Measurements from ENCODE around the gene PCBP3.
"Not testable (repeated sequence)": the region's sequence is repeated elsewhere in the genome, so short reads cannot be mapped to it uniquely, and the experiment has no call there.

Gene PCBP3

DNA sequence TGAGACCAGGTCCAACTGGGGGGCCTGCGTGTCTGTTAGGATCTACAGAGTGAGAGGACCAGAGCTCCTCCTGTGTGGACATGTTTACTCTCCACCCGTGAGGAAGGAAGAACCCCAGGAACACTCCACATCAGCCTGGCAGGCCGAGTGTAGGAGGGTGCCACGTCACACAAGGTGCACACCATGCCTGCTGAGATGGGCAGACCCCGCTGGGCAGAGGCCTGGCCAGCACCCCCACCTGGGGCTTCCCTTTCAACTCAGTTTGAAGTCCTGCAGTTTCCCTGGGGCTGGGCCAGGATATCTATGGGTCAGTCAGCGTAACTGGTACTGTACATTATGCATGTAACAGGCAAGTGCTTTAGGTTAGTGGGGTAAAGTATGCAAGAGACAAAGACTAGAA lies 30.1 kb upstream of the PCBP3 start:
- DNase-seq (ENCODE audit: low read depth, low spot score), result no peak

DNA sequence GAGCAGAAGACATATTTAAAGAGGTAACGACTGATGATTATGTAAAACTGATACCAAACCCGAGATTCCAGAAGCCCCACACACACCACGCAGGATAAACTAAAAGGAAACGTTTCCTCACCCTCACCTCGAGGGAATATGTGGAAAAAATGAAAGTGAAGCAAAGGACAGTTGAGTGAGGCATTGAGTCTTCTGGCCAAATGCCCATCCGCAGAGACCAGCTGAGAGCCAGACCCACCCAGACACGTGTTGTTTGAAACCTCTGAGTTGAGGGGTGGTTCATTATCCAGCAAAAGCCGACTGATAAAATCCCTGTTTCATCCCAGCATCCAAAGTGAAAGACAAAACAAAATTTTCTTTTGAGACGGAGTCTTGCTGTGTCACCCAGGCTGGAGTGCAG lies 29.6 kb upstream of the PCBP3 start:
- no peak for DNase-seq (ENCODE audit: low read depth, low spot score)

DNA sequence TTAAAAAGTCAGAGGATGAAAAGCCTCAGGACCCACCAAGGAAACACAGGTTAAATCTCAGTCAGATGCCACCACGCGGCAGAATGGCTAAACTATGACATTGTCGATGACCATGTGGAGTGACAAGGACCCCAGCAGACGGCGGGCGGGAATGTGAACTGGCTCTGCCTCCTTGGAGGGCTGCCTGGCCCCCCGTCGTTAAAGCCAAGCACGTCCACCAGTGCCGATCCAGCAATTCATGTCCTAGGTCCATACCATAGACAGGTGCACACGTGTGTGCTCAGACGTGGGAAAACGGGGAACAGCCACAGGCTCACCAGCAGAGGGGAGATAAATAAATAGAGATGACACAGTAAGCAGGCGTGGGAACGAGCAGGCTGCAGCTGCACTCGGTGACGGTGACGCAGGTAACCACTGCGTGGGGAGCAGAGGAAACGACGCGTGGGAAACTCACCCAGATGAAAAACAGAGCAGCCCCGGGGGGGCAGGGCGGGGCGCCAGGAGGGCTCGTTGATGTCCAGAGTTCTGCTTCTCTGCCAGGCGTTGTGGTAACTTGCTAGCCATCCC lies 28.3 kb upstream of the PCBP3 start:
- DNase-seq (ENCODE audit: low read depth, low spot score), result peak; percentile 74

DNA sequence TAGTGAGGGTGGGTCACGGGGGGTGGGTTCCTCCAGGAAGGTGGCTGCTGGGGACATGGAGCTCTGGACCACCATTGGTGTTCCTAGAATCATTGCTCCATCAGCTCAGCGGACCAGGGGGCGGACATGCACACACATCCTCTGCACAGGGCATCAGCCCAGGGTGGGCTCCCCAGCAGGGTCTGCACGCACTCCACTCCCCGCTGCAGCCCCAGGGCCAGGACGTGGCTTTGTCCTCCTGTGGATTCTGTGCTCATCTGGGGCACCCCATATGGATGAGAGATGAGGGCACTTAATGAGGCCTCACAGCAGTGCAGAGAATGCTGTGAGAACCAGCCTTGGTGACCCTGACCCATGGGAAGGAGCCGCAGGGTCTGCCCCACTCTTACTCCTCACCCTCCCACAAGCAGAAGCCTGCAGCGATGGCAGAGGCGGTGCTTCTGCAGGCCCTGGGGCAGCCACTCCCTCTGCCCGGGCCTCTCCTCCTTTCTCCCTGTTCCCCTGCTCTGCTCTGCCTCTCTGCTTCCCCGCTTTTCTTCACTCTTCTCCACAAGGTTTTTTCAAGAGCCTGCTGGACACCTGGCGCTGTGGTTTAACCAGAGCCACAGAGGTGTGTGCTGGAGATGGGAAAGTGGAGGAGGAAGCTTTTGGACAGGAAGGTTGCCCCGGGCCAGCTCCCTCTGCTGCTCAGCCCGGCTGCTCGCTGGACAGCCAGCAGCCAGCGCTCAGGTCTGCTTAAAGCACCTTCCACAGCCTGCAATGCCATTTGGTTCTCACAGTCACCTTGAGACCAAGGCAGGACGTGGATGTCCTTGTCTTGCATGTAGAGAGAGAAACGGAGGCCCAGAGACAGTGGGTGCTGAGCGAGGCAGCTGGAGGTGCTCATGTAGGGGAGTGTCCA lies 26.3 kb upstream of the PCBP3 start:
- no peak for DNase-seq (ENCODE audit: low read depth, low spot score)

DNA sequence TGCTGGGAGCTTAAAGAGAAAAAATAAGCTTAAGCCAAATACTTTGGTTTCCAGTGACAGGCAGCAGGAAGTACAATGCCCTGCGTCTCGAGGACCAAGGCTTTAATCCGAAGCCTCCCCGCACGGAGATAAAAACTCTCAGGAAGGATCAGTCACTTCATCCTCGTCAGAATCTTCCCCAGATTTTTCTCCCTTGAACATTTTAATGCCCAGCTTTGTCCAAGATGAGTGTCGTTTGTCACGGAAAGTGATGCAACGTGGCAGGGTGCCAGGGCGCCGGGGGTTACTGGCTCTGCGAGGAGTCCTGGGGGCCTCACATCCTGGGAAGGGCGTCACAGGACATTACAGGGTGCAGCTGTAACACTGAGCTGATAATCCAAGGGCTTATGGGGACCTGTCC lies 25.2 kb upstream of the PCBP3 start:
- no peak for DNase-seq (ENCODE audit: low read depth, low spot score)

DNA sequence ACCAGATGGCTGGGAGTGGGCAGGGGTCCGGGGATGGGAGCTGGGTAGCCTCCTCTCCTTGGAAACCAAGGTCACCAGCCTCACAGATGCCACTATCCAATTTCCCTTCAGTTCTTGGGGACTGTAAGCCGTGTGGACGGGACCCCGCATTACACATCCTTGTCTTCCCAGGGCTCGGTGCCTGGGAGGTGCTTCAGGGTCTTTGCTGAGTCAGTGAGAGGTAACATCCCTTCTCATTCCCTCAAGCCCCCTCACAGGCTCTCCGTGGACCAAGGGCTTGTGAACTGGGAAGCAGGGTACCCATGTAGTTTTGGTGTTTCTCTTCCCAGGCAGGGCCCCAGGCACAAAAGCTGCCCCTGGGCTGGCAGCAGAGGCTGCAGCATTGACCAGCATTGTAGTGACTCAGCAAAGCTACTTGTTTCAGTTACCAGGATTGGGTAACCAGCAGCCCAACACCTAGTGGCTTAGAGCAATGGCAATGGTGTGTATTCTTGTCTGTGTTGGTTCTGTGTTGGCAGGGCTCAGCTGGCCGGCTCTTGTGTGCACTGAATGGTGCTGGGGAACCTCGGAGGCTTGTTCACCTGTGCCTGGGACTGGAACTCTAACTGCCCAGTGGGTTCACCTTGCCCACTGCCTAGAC lies 24.6 kb upstream of the PCBP3 start:
- no peak for DNase-seq (ENCODE audit: low read depth, low spot score)

DNA sequence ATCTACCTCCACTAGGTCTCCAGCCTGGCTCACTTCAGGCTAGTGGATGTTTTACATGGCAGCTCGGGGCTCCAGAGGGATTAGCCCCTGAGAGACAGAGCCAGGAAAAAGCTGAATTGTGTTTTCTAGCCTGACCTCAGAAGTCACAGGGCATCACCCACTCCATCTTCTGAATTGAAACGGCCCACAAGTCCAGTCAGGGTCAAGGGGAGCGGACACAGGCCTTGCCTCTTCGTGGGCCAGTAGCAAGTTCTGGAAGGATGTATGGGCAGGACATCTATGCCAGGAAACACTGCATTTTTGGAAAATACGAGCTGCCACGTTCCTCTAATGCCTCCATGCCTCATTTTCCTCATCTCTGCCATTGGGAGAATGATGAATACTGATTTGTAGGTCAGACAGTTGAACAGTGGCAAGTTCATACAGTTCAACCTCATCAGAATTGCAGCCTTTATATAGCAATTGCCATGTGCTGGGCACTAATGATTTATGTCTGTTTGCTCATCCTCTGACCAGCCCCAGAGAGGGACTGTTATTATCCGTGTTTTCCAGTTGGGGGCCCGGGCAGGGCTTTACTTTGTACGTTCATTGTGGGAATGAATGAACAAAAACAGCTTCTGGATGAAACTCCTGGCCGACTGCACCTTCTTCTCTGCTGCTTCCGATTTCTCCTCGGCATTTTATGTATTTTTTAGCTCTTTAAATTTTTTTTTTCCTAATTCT lies 23.2 kb upstream of the PCBP3 start:
- DNase-seq (ENCODE audit: low read depth, low spot score), result no peak

DNA sequence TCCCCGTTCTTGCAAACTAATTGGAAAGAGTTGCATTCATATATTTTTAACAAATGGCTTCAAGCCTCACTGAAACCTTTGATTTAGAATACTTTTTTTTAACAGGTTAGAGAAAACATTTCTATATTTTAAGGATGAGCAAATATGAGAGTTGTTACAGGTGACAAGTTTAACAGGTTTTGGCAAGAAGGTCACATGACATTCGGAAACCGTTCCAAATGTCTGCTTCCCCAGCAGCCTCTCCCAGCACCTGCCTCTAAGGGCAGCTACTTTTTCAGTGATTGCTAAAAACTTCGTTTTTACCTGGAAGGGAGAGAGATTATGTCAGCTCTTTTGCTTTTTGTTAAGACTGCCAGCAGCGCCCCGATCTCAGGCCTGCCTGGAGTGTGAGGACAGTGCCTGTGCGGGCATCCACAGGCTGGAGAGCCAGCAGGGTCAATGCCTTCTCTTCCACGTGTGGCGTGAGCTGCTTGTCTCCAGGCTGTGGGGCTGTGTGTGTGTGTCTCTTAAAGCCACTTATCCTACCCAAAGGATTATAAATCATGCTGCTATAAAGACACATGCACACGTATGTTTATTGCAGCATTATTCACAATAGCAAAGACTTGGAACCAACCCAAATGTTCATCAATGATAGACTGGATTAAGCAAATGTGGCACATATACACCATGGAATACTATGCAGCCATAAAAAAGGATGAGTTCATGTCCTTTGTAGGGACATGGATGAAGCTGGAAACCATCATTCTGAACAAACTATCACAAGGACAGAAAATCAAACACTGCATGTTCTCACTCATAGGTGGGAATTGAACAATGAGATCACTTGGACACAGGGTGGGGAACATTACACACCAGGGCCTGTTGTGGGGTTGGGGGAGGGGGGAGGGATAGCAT lies 21.8 kb upstream of the PCBP3 start:
- DNase-seq (ENCODE audit: low read depth, low spot score), result not testable (repeated sequence)

DNA sequence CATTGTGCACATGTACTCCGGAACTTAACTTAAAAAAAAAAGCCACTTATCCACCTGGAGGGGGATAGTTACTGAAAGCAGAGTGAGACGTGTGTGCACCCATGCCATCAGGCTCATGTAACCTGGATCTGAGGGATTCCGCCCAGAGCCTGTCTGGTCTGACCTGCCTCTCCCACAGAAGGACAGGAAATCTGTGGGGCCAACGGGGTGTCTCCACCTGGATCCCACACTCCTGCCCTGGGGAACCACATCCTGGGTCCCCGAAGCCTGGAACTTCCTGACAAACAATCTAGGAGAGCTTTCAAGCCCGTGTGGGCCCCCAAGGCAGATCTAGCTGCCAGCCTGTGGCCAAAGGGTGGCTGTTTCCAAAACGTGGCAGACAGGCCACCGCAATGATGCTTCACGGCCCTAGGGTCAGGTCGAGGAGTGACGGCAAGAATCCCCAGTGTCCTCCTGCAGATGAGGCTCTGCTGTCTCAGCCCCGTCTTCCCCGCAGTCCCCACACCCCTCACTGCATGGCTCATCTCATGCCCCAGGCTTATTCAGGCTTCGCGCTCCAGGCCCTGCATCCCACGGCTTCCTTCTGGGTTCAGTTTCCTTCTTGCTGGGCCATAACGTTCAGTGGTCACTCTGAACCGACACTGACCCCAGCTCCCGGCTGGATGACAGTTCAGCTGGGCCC lies 21.0 kb upstream of the PCBP3 start:
- no peak for DNase-seq (ENCODE audit: low read depth, low spot score)

DNA sequence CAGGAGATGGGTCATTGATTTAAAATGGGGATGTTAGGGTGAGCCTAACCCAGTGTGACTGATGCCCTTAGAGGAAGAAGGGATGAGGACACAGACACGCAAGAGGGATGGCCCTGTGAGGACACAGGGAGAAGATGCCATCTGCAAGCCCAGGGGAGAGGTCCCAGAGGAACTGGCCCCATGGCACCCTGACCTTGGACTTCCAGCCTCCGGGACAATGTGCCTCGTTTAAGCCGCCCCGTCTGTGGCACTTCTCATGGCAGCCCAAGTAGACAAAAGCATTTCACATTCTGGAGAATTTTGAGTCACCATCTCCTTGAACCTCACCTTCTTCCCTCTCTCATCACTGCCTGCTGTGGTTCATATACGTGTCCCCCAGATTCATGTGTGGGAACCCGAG lies 20.1 kb upstream of the PCBP3 start:
- no peak for DNase-seq (ENCODE audit: low read depth, low spot score)

DNA sequence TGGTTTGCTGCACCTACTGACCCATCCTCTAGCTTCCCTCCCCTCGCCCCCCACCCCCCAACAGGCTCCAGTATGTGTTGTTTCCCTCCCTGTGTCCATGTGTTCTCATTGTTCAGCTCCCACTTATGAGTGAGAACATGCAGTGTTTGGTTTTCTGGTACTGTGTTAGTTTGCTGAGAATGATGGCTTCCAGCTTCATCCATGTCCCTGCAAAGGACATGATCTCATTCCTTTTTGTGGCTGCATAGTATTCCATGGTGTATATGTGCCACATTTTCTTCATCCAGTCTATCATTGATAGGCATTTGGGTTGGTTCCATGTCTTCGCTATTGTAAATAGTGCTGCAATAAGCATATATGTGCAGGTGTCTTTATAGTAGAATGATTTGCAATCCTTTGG lies 17.4 kb upstream of the PCBP3 start:
- not testable (repeated sequence) for DNase-seq (ENCODE audit: low read depth, low spot score)

DNA sequence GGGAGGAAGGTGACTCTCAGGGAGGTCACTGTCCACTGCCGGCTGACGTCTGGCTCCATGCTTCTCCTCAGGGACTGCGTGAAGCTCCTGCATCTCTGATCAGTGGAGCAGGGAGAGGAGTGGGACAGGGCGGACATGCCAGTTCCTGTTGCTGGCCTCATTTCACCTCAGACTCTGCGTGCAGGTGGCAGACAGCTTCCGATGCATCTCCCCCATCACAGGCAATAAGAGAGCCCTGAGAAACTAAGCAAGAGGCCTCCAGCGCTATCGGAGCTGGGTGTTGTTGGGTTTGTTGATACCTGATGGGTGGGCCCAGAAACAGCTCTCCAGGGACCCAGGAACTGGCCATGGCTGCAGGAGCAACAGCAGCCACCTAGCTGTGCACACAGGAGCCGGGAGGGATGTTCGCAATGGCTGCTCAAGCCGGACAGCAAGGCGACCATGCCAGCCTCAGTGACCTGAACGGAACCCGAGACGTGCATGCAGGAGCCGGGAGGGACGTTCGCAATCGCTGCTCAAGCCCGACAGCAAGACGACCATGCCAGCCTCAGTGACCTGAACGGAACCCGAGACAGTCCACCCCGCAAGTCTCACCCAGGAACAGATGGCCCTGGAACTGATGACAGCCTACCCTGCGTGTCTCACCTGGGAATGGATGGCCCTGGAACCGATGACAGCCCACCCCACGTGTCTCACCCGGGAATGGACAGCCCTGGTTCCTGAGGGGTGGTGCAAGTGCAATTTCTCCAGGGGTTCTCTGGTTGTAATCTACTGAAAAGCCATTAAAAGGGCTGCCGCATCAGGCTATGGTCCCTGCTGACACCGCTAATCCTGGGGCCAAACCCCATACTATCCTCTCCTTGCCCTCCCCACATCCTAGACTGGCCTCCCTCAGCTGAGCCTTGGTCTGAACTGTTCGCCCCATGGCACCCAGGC lies 14.2 kb upstream of the PCBP3 start:
- no peak for DNase-seq (ENCODE audit: low read depth, low spot score)

DNA sequence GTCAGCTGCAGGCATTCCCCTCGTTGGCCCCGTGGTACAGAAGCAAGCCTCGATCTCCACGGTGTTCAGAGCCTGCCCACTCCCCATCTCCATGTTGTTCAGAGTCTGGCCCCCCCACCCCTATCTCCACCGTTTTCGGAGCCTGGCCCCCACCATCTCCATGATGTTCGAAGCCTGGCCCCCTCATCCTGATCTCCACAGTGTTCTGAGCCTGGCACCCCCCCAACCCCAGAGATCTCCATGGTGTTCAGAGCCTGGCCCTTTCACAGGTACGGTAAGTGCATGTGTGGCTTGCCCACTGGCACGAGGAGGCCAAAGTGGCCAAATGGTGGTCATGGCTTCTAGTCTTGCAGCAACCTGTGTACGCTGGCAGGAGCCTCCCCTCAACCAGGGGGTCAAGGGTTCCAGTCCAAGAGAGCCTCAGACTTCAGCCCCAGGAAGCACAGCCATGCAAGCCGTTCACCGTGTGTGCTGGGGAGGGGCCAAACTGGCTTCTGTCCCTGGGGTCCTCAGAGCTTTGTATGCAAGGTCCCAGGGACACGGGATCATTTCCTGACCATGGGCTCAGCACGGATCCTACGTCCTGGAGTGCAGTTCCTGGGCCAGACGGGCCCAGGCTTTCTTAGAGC lies 13.3 kb upstream of the PCBP3 start:
- no peak for DNase-seq (ENCODE audit: low read depth, low spot score)

DNA sequence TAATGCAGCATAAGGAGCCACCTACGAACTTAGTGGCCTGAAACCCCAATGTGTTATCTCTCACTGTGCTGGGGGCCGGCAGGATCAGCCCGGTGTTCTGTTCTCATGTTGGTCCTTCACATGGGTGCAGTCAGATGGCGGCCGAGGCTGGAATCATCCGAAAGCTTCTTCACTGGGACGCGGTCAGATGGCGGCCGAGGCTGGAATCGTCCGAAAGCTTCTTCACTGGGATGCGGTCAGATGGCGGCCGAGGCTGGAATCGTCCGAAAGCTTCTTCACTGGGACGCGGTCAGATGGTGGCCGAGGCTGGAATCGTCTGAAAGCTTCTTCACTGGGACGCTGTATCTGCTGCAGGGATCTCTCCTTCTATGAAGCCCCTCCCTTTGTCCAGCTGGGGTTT lies 12.6 kb upstream of the PCBP3 start:
- DNase-seq (ENCODE audit: low read depth, low spot score), result no peak

DNA sequence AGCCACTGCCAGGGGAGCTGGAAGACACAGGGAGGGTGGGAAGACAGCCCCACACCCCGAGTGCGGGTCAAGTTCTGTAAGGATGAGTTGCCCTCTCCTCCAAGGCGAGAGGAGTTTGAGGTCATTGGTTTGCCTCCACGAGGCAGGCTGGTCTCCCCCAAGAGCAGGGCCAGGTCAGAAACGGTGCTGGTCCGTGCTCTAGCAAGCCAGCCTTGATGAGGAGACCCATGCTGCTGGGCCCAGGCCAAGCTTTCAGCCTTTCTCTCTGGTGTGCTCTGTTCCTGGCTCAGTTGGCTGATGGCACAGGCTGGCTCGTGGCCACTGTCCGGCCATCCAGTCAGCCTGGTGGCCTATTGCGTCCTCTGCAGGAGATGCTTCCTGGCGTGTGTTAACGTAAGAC lies 12.0 kb upstream of the PCBP3 start:
- DNase-seq (ENCODE audit: low read depth, low spot score), result no peak

DNA sequence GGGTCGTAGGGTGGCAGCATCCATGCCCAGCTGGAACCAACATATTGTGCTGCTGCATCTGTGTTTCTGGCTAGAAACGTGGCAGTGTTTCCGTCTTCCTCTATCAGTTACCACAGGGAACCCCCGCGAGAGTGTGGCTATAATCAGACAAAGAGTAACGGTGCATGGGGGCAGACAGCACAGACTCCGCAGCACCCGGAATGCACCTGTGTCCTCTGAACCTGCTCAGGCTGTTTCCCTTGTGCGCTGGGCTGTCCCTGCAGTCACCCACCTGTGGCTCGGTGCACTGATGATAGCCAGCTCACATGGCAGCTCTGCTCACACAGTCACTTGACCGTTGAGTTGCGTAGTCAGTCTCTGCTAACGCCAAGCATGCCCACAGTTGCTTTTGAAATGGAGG lies 11.4 kb upstream of the PCBP3 start:
- DNase-seq (ENCODE audit: low read depth, low spot score), result no peak

DNA sequence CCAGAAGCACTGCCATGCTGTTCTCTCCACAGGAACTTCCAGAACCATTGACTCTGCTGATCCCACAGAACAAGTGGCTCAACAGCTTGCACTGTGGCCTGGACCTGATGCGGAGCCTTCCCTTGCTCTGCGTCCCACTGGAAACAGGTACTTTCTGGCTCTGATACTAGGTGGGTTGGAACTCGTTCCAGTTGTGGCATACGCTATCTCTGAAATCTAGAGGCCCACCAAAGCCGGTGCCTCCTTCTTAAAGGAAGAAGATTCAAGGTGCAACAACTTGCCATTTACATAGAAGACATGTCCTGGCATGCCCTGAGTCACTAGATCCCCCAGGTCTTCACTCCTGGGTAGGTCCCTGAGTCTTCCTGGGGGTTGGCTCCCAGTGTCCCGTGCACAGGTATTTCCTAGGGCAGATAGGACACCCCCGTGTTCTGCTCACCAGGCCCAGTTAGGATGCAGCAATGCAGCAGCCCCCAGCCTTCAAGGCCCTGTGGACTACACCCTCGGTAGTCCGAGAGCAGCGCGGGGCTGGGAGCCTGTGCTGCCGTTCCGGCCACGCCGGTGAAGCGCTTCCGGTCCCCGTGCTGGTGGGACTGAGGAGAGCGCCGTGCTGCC lies 10.8 kb upstream of the PCBP3 start:
- no peak for DNase-seq (ENCODE audit: low read depth, low spot score)

DNA sequence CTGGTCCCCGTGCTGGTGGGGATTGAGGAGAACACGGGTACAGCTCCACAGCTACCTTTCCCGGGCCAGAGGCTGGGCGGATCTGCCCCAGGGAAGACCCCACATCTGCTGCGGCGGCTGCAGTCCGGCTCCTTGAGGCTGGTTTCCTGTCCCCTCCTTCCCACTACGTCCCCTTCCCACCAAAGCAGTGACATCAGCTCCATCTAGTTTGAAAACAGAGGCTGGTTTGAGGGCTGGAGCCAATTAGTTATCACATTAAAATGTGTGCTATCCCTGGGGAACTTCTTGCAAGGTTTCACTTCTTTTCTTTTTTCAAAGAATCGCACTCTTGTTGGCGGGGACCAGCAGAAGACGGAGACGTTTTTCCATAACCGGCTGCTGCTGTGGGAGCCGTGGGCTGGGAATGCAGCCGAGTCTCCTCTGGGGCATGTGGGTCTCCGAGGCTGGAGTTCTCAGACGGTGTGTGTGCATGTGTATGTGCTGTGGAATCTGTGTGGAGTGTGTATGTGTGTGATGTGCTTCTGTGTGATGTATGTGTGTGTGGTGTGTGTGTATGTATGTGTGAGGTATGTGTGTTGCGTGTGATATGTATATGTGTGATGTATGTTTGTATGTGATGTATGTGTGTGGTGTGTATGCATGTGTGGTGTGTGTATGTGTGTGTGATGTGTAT lies 8.9 kb upstream of the PCBP3 start:
- DNase-seq (ENCODE audit: low read depth, low spot score), result no peak
